Epithelial cell of prostate (primary cell): ENCODE results near the gene RPS10.
"Not testable (repeated sequence)": the region's sequence is repeated elsewhere in the genome, so short reads cannot be mapped to it uniquely, and the experiment has no call there.

Source experiments
- DNase-seq: peaks from one replicate; pipeline ENCODE4 v3.0.0-alpha.2; 2011; ENCODE audit warnings: low read depth, low spot score
- H3K27ac ChIP-seq: fragments of 450-650 bp; 2 replicates; pipeline ENCODE4 v1.5.1; 2017; ENCODE audit warnings: mild to moderate bottlenecking

RPS10 gene

GRCh38 chr6:34374508-34374907, 51.4 kb downstream of the RPS10 start:
- no peak for DNase-seq
- no peak overlapping the region for H3K27ac ChIP-seq

- H3K27ac ChIP-seq = no peak overlapping the region
- DNase-seq = no peak
These were observed 51.8 kb downstream of the RPS10 start for GRCh38 chr6:34374069-34374468.

- no peak for DNase-seq
- H3K27ac ChIP-seq = no peak overlapping the region
These were observed 52.4 kb downstream of the RPS10 start for GRCh38 chr6:34373511-34373910.

- H3K27ac ChIP-seq, DNase-seq: not testable (repeated sequence)
These were observed 54.0 kb downstream of the RPS10 start for GRCh38 chr6:34371865-34372264.

- DNase-seq = no peak
- no peak overlapping the region for H3K27ac ChIP-seq
These were observed 55.5 kb downstream of the RPS10 start for GRCh38 chr6:34370361-34370760.

- H3K27ac ChIP-seq = no peak overlapping the region
- DNase-seq = no peak
These were observed 56.5 kb downstream of the RPS10 start for GRCh38 chr6:34369385-34369784.
